Naive B cell (primary cell): ENCODE data around the gene ARFGAP1. TPM values are rescaled to one million over a fixed set of nuclear protein-coding genes. Genes with fewer than 3 reads are reported as not detected.
"Not testable (repeated sequence)": the region's sequence is repeated elsewhere in the genome, so short reads cannot be mapped to it uniquely, and the experiment has no call there.

Source experiments
- ATAC-seq, 2 donors: fragments of 150-1000 bp; cut with Tn5 transposase; 2 replicates each; pipeline ENCODE4 v1.10.0; 2021; ENCODE audit warnings: low read depth in 2 of 2, mild to moderate bottlenecking in 2 of 2, moderate library complexity in 2 of 2
- DNase-seq: peaks from one replicate; pipeline ENCODE4 v3.0.0; 2022
- H3K27ac Mint-ChIP-seq, 6 donors: one replicate each; pipeline ENCODE4 v1.8.0; 2020 to 2022; ENCODE audit warnings: mild to moderate bottlenecking in 6 of 6, mixed read lengths in 6 of 6, moderate library complexity in 5 of 6, inconsistent platforms in 2 of 6
- H3K27me3 Mint-ChIP-seq, 3 donors: one replicate each; pipeline ENCODE4 v1.8.0; 2021 to 2022; ENCODE audit warnings: mixed read lengths in 3 of 3, mild to moderate bottlenecking in 1 of 3
- H3K36me3 Mint-ChIP-seq, 2 donors: one replicate each; pipeline ENCODE4 v1.8.0; 2020 to 2022; ENCODE audit warnings: mixed read lengths in 2 of 2, inconsistent platforms in 1 of 2, mild to moderate bottlenecking in 1 of 2
- H3K4me1 Mint-ChIP-seq, 3 donors: one replicate each; pipeline ENCODE4 v1.8.0; 2020 to 2022; ENCODE audit warnings: mixed read lengths in 3 of 3, inconsistent platforms in 1 of 3, mild to moderate bottlenecking in 1 of 3, moderate library complexity in 1 of 3
- H3K4me3 Mint-ChIP-seq, 8 donors: one replicate each; pipeline ENCODE4 v1.8.0; 2020 to 2022; ENCODE audit warnings: mild to moderate bottlenecking in 8 of 8, mixed read lengths in 8 of 8, moderate library complexity in 8 of 8, inconsistent platforms in 2 of 8
- H3K9me3 Mint-ChIP-seq, 7 donors: one replicate each; pipeline ENCODE4 v1.8.0; 2020 to 2022; ENCODE audit warnings: mixed read lengths in 7 of 7, mild to moderate bottlenecking in 5 of 7, inconsistent platforms in 2 of 7, moderate library complexity in 1 of 7
- polyA plus RNA-seq, 6 donors: library from polyadenylated mRNA; unstranded; fragments of 300-500 nt; fragmentation: Illumina TruSeq; gene quantifications; one replicate each; pipeline ENCODE4 v1.2.3, GENCODE V29; 2021; ENCODE audit warnings: low read depth in 6 of 6

ARFGAP1 gene
- polyA plus RNA-seq, 6 donors from 2014 or later: 8.2 to 17.7 (median 11.7) TPM

- no peak for ATAC-seq
- Mint-ChIP-seq H3K36me3 (peaks cover 3 to 11% of the 10 kb centered on the region in 2 donors), H3K9me3 (peaks cover 6 to 15% (median 10%) of the 10 kb centered on the region in 7 donors), H3K27me3 (peaks cover 18 to 34% (median 30%) of the 10 kb centered on the region in 3 donors), H3K4me3 (no peak overlapping the region), H3K4me1 (peaks cover 0 to 4% (median 3%) of the 10 kb centered on the region in 3 donors), H3K27ac (no peak overlapping the region)
- DNase-seq: no peak
These were observed 59.3 kb downstream of the ARFGAP1 start for GRCh38 chr20:63331741-63332400.

DNA sequence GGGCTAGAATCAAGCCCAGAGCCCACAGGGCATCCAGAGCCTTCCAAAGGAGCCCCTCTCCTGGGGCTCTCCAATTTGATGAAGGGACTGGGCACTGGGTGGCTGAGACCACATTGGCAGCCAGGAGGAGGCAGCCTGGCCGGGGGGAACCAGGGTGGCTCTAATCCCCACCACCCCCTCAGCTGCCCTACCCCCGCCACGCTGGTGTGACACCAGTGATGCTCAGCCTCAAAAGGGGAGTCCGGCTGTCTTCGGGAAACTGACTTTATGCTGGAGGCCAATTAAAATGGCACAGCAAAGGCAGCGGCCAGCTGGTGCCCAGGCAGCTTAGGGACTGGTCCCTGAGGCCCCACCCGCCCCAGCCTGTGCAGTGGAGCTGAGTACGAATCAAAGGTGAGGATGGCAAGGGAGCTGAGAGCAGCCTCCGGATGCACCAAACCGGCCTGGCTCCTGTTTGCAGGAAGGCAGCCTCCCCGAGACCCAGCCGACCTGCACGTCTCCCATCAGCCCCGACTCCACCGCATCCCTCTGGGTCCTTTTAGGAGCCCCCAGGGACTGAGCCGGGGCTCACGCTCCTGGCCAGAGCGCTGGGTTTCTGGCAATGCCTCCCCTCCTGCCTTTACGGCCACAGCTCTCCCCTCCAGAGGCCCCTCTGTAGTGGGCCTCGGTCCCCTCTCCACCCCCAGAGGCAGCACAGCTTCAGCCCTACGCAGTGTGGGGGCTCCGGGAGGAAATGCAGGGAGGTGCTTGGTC is 60.1 kb downstream of the ARFGAP1 start:
- Mint-ChIP-seq H3K36me3 (peaks cover 3 to 11% of the 10 kb centered on the region in 2 donors), H3K27ac (no peak overlapping the region), H3K4me3 (no peak overlapping the region), H3K27me3 (peaks cover 21 to 40% (median 35%) of the 10 kb centered on the region in 3 donors), H3K9me3 (peaks cover 6 to 15% (median 8%) of the 10 kb centered on the region in 7 donors), H3K4me1 (no peaks in the 10 kb centered on the region)
- no peak for ATAC-seq
- no peak for DNase-seq

GRCh38 chr20:63333241-63333836 is 60.7 kb downstream of the ARFGAP1 start:
- ATAC-seq (no peak), DNase-seq (no peak)
- Mint-ChIP-seq H3K27me3 (peaks cover 22 to 46% (median 40%) of the 10 kb centered on the region in 3 donors), H3K4me1 (no peaks in the 10 kb centered on the region), H3K36me3 (peaks cover 3 to 11% of the 10 kb centered on the region in 2 donors), H3K27ac (peak overlapping the region in 1 of 6 donors; percentile 9), H3K9me3 (peaks cover 6 to 15% (median 8%) of the 10 kb centered on the region in 7 donors), H3K4me3 (peak overlapping the region in 1 of 8 donors; percentile 74)

GRCh38 chr20:63334356-63334755 is 61.7 kb downstream of the ARFGAP1 start:
- H3K4me3 Mint-ChIP-seq: no peak overlapping the region
- peaks cover 28 to 52% (median 48%) of the 10 kb centered on the region in 3 donors for H3K27me3 Mint-ChIP-seq
- H3K9me3 Mint-ChIP-seq: peaks cover 6 to 15% (median 8%) of the 10 kb centered on the region in 7 donors
- ATAC-seq (no peak), DNase-seq (no peak)
- H3K27ac Mint-ChIP-seq: no peak overlapping the region
- H3K4me1 Mint-ChIP-seq: no peaks in the 10 kb centered on the region
- peaks cover 3 to 11% of the 10 kb centered on the region in 2 donors for H3K36me3 Mint-ChIP-seq

DNA sequence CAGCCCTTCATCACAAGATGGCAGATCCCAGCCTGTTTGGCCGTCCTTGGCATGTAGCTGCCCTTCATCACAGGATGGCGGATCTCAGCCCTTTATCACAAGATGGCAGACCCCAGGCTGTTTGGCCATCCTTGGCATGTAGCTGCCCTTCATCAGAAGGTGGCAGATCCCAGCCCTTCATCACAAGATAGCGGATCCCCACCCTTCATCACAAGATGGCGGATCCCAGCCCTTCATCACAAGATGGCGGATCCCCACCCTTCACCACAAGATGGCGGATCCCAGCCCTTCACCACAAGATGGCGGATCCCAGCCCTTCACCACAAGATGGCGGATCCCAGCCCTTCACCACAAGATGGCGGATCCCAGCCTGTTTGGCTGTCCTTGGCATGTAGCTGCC is 62.4 kb downstream of the ARFGAP1 start:
- not testable (repeated sequence) for ATAC-seq, DNase-seq, H3K27ac Mint-ChIP-seq, H3K4me3 Mint-ChIP-seq, H3K4me1 Mint-ChIP-seq
- peaks cover 28 to 52% (median 48%) of the 10 kb centered on the region in 3 donors for H3K27me3 Mint-ChIP-seq
- H3K36me3 Mint-ChIP-seq: peaks cover 3 to 11% of the 10 kb centered on the region in 2 donors
- H3K9me3 Mint-ChIP-seq: peaks cover 6 to 15% (median 8%) of the 10 kb centered on the region in 7 donors

- DNase-seq (no peak), ATAC-seq (no peak)
- Mint-ChIP-seq H3K36me3 (peaks cover 3 to 11% of the 10 kb centered on the region in 2 donors), H3K27me3 (peaks cover 28 to 55% (median 48%) of the 10 kb centered on the region in 3 donors), H3K27ac (no peak overlapping the region), H3K9me3 (peaks cover 6 to 15% (median 8%) of the 10 kb centered on the region in 7 donors), H3K4me1 (no peaks in the 10 kb centered on the region), H3K4me3 (no peak overlapping the region)
These were observed 63.1 kb downstream of the ARFGAP1 start for GRCh38 chr20:63335711-63336110.

- H3K4me3 Mint-ChIP-seq: no peak overlapping the region
- peaks cover 3 to 10% of the 10 kb centered on the region in 2 donors for H3K36me3 Mint-ChIP-seq
- peaks cover 6 to 15% (median 8%) of the 10 kb centered on the region in 7 donors for H3K9me3 Mint-ChIP-seq
- H3K27me3 Mint-ChIP-seq: peaks cover 33 to 61% (median 50%) of the 10 kb centered on the region in 3 donors
- DNase-seq (no peak), ATAC-seq (no peak)
- no peaks in the 10 kb centered on the region for H3K4me1 Mint-ChIP-seq
- H3K27ac Mint-ChIP-seq: no peak overlapping the region
These were observed 63.7 kb downstream of the ARFGAP1 start for GRCh38 chr20:63336232-63336752.

DNA sequence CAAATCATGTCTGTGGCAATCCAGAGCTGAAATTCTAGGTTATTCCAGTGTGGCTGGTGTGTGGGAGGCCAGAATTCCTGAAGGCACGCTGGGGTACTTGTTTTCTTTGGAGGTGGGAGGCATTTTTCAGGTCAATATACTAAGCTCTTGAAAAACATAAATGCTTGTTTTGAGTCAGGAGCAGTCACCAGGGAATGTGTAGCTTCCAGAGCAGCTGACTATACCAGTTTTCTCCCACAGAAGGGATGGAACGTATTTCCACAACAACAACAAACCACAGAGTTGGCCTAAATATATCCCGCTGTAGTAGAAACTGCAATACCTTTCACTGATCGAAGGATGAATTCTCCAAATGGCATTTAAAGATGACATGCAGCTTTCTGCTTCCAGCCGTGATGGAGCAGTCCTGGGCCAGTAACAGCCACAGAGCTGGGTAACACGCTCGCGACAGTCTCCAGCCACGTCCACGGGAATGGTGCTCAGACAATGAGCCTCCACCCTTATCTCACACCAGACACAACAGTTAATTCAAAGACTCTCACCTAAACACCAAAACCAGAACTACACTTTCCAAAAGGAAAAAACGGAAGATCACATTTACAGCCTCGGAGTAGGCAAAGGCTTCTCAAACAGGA is 65.3 kb downstream of the ARFGAP1 start:
- H3K36me3 Mint-ChIP-seq: no peaks in the 10 kb centered on the region
- H3K4me1 Mint-ChIP-seq: no peaks in the 10 kb centered on the region
- peak overlapping the region in 1 of 6 donors; percentile 1 for H3K27ac Mint-ChIP-seq
- H3K27me3 Mint-ChIP-seq: peaks cover 43 to 62% (median 54%) of the 10 kb centered on the region in 3 donors
- H3K9me3 Mint-ChIP-seq: peaks cover 0 to 4% (median 0%) of the 10 kb centered on the region in 7 donors
- ATAC-seq: no peak
- H3K4me3 Mint-ChIP-seq: no peak overlapping the region
- DNase-seq: no peak

Other genes starting within 250 kb of the ARFGAP1 start
- 10 to 100 TPM; 27.4 to 41.9 (median 34.6) TPM for gene YTHDF1, start 56.7 kb upstream of the ARFGAP1 start, polyA plus RNA-seq
- not detected for gene BIRC7, start 36.9 kb upstream of the ARFGAP1 start, polyA plus RNA-seq
- not detected for gene NKAIN4, start 18.4 kb upstream of the ARFGAP1 start, polyA plus RNA-seq
- not detected for gene COL20A1, start 20.4 kb downstream of the ARFGAP1 start, polyA plus RNA-seq
- gene CHRNA4, start 88.5 kb downstream of the ARFGAP1 start, polyA plus RNA-seq: not detected
- 1 to 10 TPM in 1 of 6 donors, under 1 TPM in 1, not detected in 4; 0.54 to 1.1 TPM for gene KCNQ2, start 199.8 kb downstream of the ARFGAP1 start, polyA plus RNA-seq
- 1 to 10 TPM in 1 of 6 donors, under 1 TPM in 3, not detected in 2; 0.12 to 1.4 (median 0.28) TPM for gene EEF1A2, start 226.3 kb downstream of the ARFGAP1 start, polyA plus RNA-seq
- 100 to 1,000 TPM in 1 of 6 donors, 10 to 100 TPM in 5; 40.2 to 132 (median 67.5) TPM for gene PPDPF, start 248.0 kb downstream of the ARFGAP1 start, polyA plus RNA-seq